H9 (cell line): ENCODE data around the gene SNW1. TPM values are rescaled to one million over a fixed set of nuclear protein-coding genes. Genes with fewer than 3 reads are reported as not detected.

Experiments
- DNase-seq: peaks from one replicate; pipeline ENCODE4 v3.0.0-alpha.2; 2017
- H2AFZ ChIP-seq: one replicate; pipeline ENCODE4 v1.6.1; 2013; ENCODE audit warnings: mild to moderate bottlenecking, low read length, control low read depth, moderate library complexity
- H2AK5ac ChIP-seq: 2 replicates; pipeline ENCODE4 v1.6.1; 2013; ENCODE audit warnings: low read length, control low read depth, mixed read lengths; ENCODE audit not compliant: insufficient read length
- H2BK120ac ChIP-seq: one replicate; pipeline ENCODE4 v1.6.1; 2013; ENCODE audit warnings: low read depth, mild to moderate bottlenecking, low read length, control low read depth, inconsistent platforms; ENCODE audit not compliant: poor library complexity, severe bottlenecking
- H2BK12ac ChIP-seq: 2 replicates; pipeline ENCODE4 v1.6.1; 2013; ENCODE audit warnings: low read length, control low read depth, mixed read lengths, low read depth; ENCODE audit not compliant: insufficient read length
- H2BK15ac ChIP-seq: 2 replicates; pipeline ENCODE4 v1.6.1; 2013; ENCODE audit warnings: low read depth, low read length, control low read depth
- H2BK20ac ChIP-seq: one replicate; pipeline ENCODE4 v1.6.1; 2013; ENCODE audit warnings: low read depth, mild to moderate bottlenecking, low read length, control low read depth, inconsistent platforms; ENCODE audit not compliant: poor library complexity, severe bottlenecking
- H2BK5ac ChIP-seq: 2 replicates; pipeline ENCODE4 v1.6.1; 2013; ENCODE audit warnings: low read length, control low read depth, mixed read lengths; ENCODE audit not compliant: insufficient read length
- H3K14ac ChIP-seq: 2 replicates; pipeline ENCODE4 v1.6.1; 2013; ENCODE audit warnings: low read length, control low read depth; ENCODE audit not compliant: insufficient read depth
- H3K18ac ChIP-seq: 2 replicates; pipeline ENCODE4 v1.6.1; 2013; ENCODE audit warnings: low read depth, mild to moderate bottlenecking, mixed read lengths, low read length, control low read depth; ENCODE audit not compliant: insufficient read length
- H3K23ac ChIP-seq: 2 replicates; pipeline ENCODE4 v1.6.1; 2013; ENCODE audit warnings: low read length, control low read depth, mixed read lengths, low read depth; ENCODE audit not compliant: insufficient read length
- H3K23me2 ChIP-seq: 2 replicates; pipeline ENCODE4 v1.6.1; 2013; ENCODE audit warnings: low read depth, mild to moderate bottlenecking, mixed read lengths, low read length, control low read depth; ENCODE audit not compliant: insufficient read length, poor library complexity, severe bottlenecking
- H3K27ac ChIP-seq: 2 replicates; pipeline ENCODE4 v1.5.1; 2013; ENCODE audit warnings: low read length, control low read depth, mixed read lengths, low read depth; ENCODE audit not compliant: insufficient read length
- H3K27me3 ChIP-seq: 2 replicates; pipeline ENCODE4 v1.6.1; 2013; ENCODE audit warnings: low read length, control low read depth, inconsistent platforms; ENCODE audit not compliant: insufficient read depth
- H3K4ac ChIP-seq: 2 replicates; pipeline ENCODE4 v1.6.1; 2013; ENCODE audit warnings: low read depth, mild to moderate bottlenecking, control low read depth, inconsistent platforms, low read length, moderate library complexity
- H3K4me1 ChIP-seq: 2 replicates; pipeline ENCODE4 v1.6.1; 2013; ENCODE audit warnings: low read length, control low read depth, inconsistent platforms; ENCODE audit not compliant: insufficient read depth
- H3K4me2 ChIP-seq: 2 replicates; pipeline ENCODE4 v1.6.1; 2013; ENCODE audit warnings: low read length, control low read depth, mixed read lengths; ENCODE audit not compliant: insufficient read length, insufficient read depth
- H3K56ac ChIP-seq: 2 replicates; pipeline ENCODE4 v1.6.1; 2013; ENCODE audit warnings: low read depth, mild to moderate bottlenecking, mixed read lengths, low read length, control low read depth; ENCODE audit not compliant: insufficient read length
- H3K79me1 ChIP-seq: 2 replicates; pipeline ENCODE4 v1.6.1; 2013; ENCODE audit warnings: low read depth, mild to moderate bottlenecking, moderate library complexity, low read length, control low read depth, inconsistent platforms; ENCODE audit not compliant: insufficient read depth, poor library complexity, severe bottlenecking
- H3K79me2 ChIP-seq: 2 replicates; pipeline ENCODE4 v1.6.1; 2013; ENCODE audit warnings: low read length, control low read depth, inconsistent platforms; ENCODE audit not compliant: insufficient read depth
- H3K9ac ChIP-seq: 2 replicates; pipeline ENCODE4 v1.6.1; 2013; ENCODE audit warnings: low read length, control low read depth, mixed read lengths; ENCODE audit not compliant: insufficient read length; ENCODE audit errors: extremely low read depth
- H3K9me3 ChIP-seq: one replicate; pipeline ENCODE4 v1.6.1; 2013; ENCODE audit warnings: low read depth, low read length, inconsistent platforms; ENCODE audit not compliant: control insufficient read depth
- H3T11ph ChIP-seq: one replicate; pipeline ENCODE4 v1.6.1; 2013; ENCODE audit warnings: mild to moderate bottlenecking, low read length, control low read depth, inconsistent platforms
- H4K20me1 ChIP-seq: one replicate; pipeline ENCODE4 v1.6.1; 2013; ENCODE audit not compliant: control insufficient read depth, insufficient read length, insufficient read depth
- H4K5ac ChIP-seq: 2 replicates; pipeline ENCODE4 v1.6.1; 2013; ENCODE audit warnings: low read depth, mild to moderate bottlenecking, mixed read lengths, low read length, control low read depth; ENCODE audit not compliant: insufficient read length
- H4K8ac ChIP-seq: replicated peaks from 2 replicates; pipeline ENCODE4 v1.6.1; 2013; ENCODE audit warnings: low read length, control low read depth, mixed read lengths, low read depth; ENCODE audit not compliant: insufficient read length
- H4K91ac ChIP-seq: 2 replicates; pipeline ENCODE4 v1.6.1; 2013; ENCODE audit warnings: low read depth, mild to moderate bottlenecking, moderate library complexity, mixed read lengths, low read length, control low read depth; ENCODE audit not compliant: insufficient read length
- H3K27ac Mint-ChIP-seq, 3 experiments: 2 replicates in 2 of 3; 3 replicates in 1 of 3; pipeline ENCODE4 v1.8.0; 2020 to 2021; ENCODE audit warnings: mixed read lengths in 3 of 3, mild to moderate bottlenecking in 1 of 3, moderate library complexity in 1 of 3
- H3K27me3 Mint-ChIP-seq: 2 replicates; pipeline ENCODE4 v1.8.0; 2021; ENCODE audit warnings: low read depth, mild to moderate bottlenecking, moderate library complexity, mixed read lengths
- H3K36me3 Mint-ChIP-seq, 3 experiments: 2 replicates in 2 of 3; 3 replicates in 1 of 3; pipeline ENCODE4 v1.8.0; 2020 to 2021; ENCODE audit warnings: low read depth in 3 of 3, mixed read lengths in 3 of 3; ENCODE audit not compliant: insufficient read depth in 1 of 3
- H3K4me1 Mint-ChIP-seq, 2 experiments: 2 replicates each; pipeline ENCODE4 v1.8.0; 2020; ENCODE audit warnings: mixed read lengths in 2 of 2
- H3K4me3 Mint-ChIP-seq, 2 experiments: 2 replicates in 1 of 2; 3 replicates in 1 of 2; pipeline ENCODE4 v1.8.0; 2020 to 2021; ENCODE audit warnings: mild to moderate bottlenecking in 2 of 2, mixed read lengths in 2 of 2, moderate library complexity in 1 of 2
- H3K9me3 Mint-ChIP-seq, 2 experiments: 2 replicates in 1 of 2; 3 replicates in 1 of 2; pipeline ENCODE4 v1.8.0; 2020; ENCODE audit warnings: mild to moderate bottlenecking in 2 of 2, mixed read lengths in 2 of 2, moderate library complexity in 1 of 2
- WGBS: extraction: QIAGEN DNeasy Blood & Tissue Kit; methylation state at CpG from one replicate; pipeline ENCODE4 v1.1.7; 2013; ENCODE audit warnings: missing lambda C conversion rate, low lambda C conversion rate, mixed read lengths; ENCODE audit not compliant: insufficient read length; ENCODE audit errors: extremely low coverage; 5-methylcytosine and 5-hydroxymethylcytosine counted together
- total RNA-seq: library from RNA; stranded (reverse); gene quantifications from 2 replicates; pipeline ENCODE4 v1.2.1, GENCODE V29; 2021
- TF ChIP-seq, protein P1 (sequence below): fragments of 200-600 bp; sonication (generic); conservative IDR thresholded peaks from 3 replicates; pipeline ENCODE4 v1.8.0; 2021; ENCODE audit warnings: antibody characterized with exemption, mild to moderate bottlenecking

Gene SNW1
- total RNA-seq, 1 experiment from 2014 or later: 103 TPM

DNA sequence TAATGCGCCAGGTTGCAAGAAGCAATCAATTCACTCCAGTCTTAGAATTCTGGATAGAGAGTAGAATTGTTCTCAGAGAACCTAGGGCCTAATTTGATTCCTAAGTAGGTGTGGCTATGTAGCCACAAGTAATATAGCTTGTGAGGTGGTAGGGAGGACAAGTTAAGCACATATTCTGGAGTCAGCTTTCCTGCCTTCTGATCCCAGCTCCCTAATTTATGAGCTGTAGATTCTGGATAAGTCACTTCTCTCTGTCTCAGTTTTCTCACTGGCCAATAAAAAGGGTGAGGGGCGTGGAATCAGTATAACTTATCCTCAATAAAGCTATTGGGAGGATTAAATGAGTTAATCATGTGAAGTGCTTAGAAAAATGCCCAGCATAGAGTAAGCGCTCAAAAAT lies 3.0 kb upstream of the SNW1 start:
- H3K4me1 ChIP-seq: no peaks in the 10 kb centered on the region
- no peak overlapping the region for H3K27ac ChIP-seq
- peaks cover 1% of the 10 kb centered on the region; the same call in 1 of the 2 replicates for H3K79me2 ChIP-seq
- no peak overlapping the region for H2AK5ac ChIP-seq
- peak overlapping the region in 2 of 3 experiments; percentile 45 to 86; a peak in 3 of 7 replicates for H3K27ac Mint-ChIP-seq
- no peak overlapping the region for H3K4me3 Mint-ChIP-seq
- no peak overlapping the region for H3K9ac ChIP-seq
- H2BK20ac ChIP-seq: no peak overlapping the region
- no peaks in the 10 kb centered on the region for H4K20me1 ChIP-seq
- TF ChIP-seq, protein P1, sequence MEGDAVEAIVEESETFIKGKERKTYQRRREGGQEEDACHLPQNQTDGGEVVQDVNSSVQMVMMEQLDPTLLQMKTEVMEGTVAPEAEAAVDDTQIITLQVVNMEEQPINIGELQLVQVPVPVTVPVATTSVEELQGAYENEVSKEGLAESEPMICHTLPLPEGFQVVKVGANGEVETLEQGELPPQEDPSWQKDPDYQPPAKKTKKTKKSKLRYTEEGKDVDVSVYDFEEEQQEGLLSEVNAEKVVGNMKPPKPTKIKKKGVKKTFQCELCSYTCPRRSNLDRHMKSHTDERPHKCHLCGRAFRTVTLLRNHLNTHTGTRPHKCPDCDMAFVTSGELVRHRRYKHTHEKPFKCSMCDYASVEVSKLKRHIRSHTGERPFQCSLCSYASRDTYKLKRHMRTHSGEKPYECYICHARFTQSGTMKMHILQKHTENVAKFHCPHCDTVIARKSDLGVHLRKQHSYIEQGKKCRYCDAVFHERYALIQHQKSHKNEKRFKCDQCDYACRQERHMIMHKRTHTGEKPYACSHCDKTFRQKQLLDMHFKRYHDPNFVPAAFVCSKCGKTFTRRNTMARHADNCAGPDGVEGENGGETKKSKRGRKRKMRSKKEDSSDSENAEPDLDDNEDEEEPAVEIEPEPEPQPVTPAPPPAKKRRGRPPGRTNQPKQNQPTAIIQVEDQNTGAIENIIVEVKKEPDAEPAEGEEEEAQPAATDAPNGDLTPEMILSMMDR: no peak
- no peak overlapping the region for H4K8ac ChIP-seq
- no peak overlapping the region for H3K4me2 ChIP-seq
- peaks cover 0 to 2% (median 0%) of the 10 kb centered on the region in 3 experiments; a peak in 1 of 7 replicates for H3K36me3 Mint-ChIP-seq
- no peak overlapping the region for H2BK120ac ChIP-seq
- no peak overlapping the region for H2AFZ ChIP-seq
- no peak overlapping the region for H4K91ac ChIP-seq
- DNase-seq: no peak
- peaks cover 7% of the 10 kb centered on the region for H3K23me2 ChIP-seq
- no peak overlapping the region for H4K5ac ChIP-seq
- H3K4me1 Mint-ChIP-seq: peaks cover 24 to 35% of the 10 kb centered on the region in 2 experiments
- H2BK12ac ChIP-seq: no peak overlapping the region
- no peak overlapping the region for H3K18ac ChIP-seq
- WGBS: no CpG with 5 or more reads among the region's 3 CpGs
- H3K9me3 ChIP-seq: no peaks in the 10 kb centered on the region
- H3K27me3 Mint-ChIP-seq: no peaks in the 10 kb centered on the region; the same call in 1 of the 2 replicates
- no peak overlapping the region for H3K23ac ChIP-seq
- H3K56ac ChIP-seq: no peak overlapping the region
- no peak overlapping the region for H3T11ph ChIP-seq
- H3K4ac ChIP-seq: no peak overlapping the region
- H3K9me3 Mint-ChIP-seq: no peaks in the 10 kb centered on the region
- H3K27me3 ChIP-seq: 0 out of 2 replicates have a peak, but pooled peaks cover 2% of the 10 kb centered on the region
- no peak overlapping the region for H2BK15ac ChIP-seq
- H3K14ac ChIP-seq: no peak overlapping the region
- no peak overlapping the region for H2BK5ac ChIP-seq
- peaks cover 3% of the 10 kb centered on the region for H3K79me1 ChIP-seq
